GM12878 (cell line): ENCODE measurements around the gene KLHDC8A. TPM values are rescaled to one million over a fixed set of nuclear protein-coding genes. Genes with fewer than 3 reads are reported as not detected.

ENCODE experiments used
- ATAC-seq: fragments of 200-7000 bp; cut with Tn5 transposase; 3 replicates; pipeline ENCODE4 v1.9.1; 2020; ENCODE audit warnings: mild to moderate bottlenecking, moderate library complexity
- BruUV-seq: library from RNA; stranded (reverse); fragments of 400-500 nt; replicated peaks from 2 replicates; lab custom pipeline; 2021; lab: Mats Ljungman, UMichigan
- CTCF ChIA-PET: fragments of 300-600 bp; sonication (Branson Sonifier 250); formaldehyde crosslinking; extraction: SDS; loops from one replicate; lab custom pipeline; 2021; ENCODE audit warnings: inconsistent platforms; lab: Yijun Ruan, JAX
- POLR2A ChIA-PET: fragments of 350-600 bp; formaldehyde crosslinking; extraction: SDS; loops from one replicate; lab custom pipeline; 2021; ENCODE audit warnings: inconsistent platforms; lab: Charles Lee
- RAD21 ChIA-PET: fragments of 300-600 bp; sonication (Branson Sonifier 250); formaldehyde crosslinking; loops from one replicate; lab custom pipeline; 2023; ENCODE audit warnings: antibody characterized with exemption; ENCODE audit not compliant: unreplicated experiment; lab: Charles Lee
- SMC1A ChIA-PET: fragments of 300-600 bp; sonication (Branson Sonifier 250); formaldehyde crosslinking; loops from one replicate; lab custom pipeline; 2023; ENCODE audit not compliant: unreplicated experiment, uncharacterized antibody; lab: Charles Lee
- DNase-seq: peaks from one replicate; pipeline ENCODE4 v3.0.0-alpha.2; 2011; ENCODE audit warnings: low read depth, low spot score
- FAIRE-seq: peaks from 3 replicates; lab custom pipeline; 2011; peaks lifted over from hg19 to GRCh38; lab: Jason Lieb, UNC
- H2AFZ ChIP-seq: 2 replicates; pipeline ENCODE4 v1.6.0; 2011; ENCODE audit warnings: low read depth, low read length, control low read depth; ENCODE audit not compliant: control insufficient read depth
- H3K27ac ChIP-seq: 2 replicates; pipeline ENCODE4 v1.5.1; 2011; ENCODE audit warnings: control low read depth; ENCODE audit not compliant: control insufficient read depth, insufficient read depth
- H3K27me3 ChIP-seq, 2 experiments: replicated peaks in 1 of 2; 2 replicates each; pipeline versions ENCODE4 v1.6.0 to v1.6.1; 2011; ENCODE audit warnings: low read length in 1 of 2; ENCODE audit not compliant: control insufficient read depth in 2 of 2, insufficient read depth in 2 of 2
- H3K36me3 ChIP-seq, 2 experiments: 2 replicates each; pipeline ENCODE4 v1.5.1; 2011; ENCODE audit warnings: low read length in 1 of 2; ENCODE audit not compliant: control insufficient read depth in 2 of 2, insufficient read depth in 2 of 2
- H3K4me1 ChIP-seq: 2 replicates; pipeline ENCODE4 v1.6.1; 2011; ENCODE audit warnings: mild to moderate bottlenecking, low read length, moderate library complexity, mixed read lengths; ENCODE audit not compliant: control insufficient read depth, insufficient read depth
- H3K4me2 ChIP-seq: 2 replicates; pipeline ENCODE4 v1.6.0; 2011; ENCODE audit warnings: control low read depth; ENCODE audit not compliant: control insufficient read depth, insufficient read depth
- H3K4me3 ChIP-seq: fragments of 200-600 bp; sonication (generic); 2 replicates; pipeline ENCODE4 v1.5.1; 2016
- H3K79me2 ChIP-seq: 2 replicates; pipeline ENCODE4 v1.6.0; 2011; ENCODE audit warnings: low read length; ENCODE audit not compliant: control insufficient read depth, insufficient read depth
- H3K9ac ChIP-seq: 2 replicates; pipeline ENCODE4 v1.8.0; 2011; ENCODE audit warnings: low read length, control low read depth, mixed read lengths; ENCODE audit not compliant: control insufficient read depth, insufficient read depth
- H3K9me3 ChIP-seq: replicated peaks from 3 replicates; pipeline ENCODE4 v1.5.1; 2011; ENCODE audit warnings: mild to moderate bottlenecking, low read length; ENCODE audit not compliant: control insufficient read depth, insufficient read depth
- H4K20me1 ChIP-seq: 2 replicates; pipeline ENCODE4 v1.6.0; 2011; ENCODE audit not compliant: control insufficient read depth, insufficient read depth
- EED ChIP-seq: sonication (generic); IDR thresholded peaks from 2 replicates; pipeline ENCODE4 v1.6.1; 2016; ENCODE audit warnings: antibody characterized with exemption, low read depth
- ETV6 ChIP-seq, 2 experiments: fragments of 450-650 bp in 1 of 2; IDR thresholded peaks in 1 of 2; conservative IDR thresholded peaks in 1 of 2; 2 replicates each; pipeline ENCODE4 v1.6.1; 2014; ENCODE audit warnings: antibody characterized with exemption in 1 of 2, borderline replicate concordance in 1 of 2, low read depth in 1 of 2, mild to moderate bottlenecking in 1 of 2, moderate library complexity in 1 of 2
- HDAC2 ChIP-seq: fragments of 200-600 bp; sonication (generic); IDR thresholded peaks from 2 replicates; pipeline ENCODE4 v1.6.1; 2017
- KLF5 ChIP-seq: fragments of 450-650 bp; IDR thresholded peaks from 2 replicates; pipeline ENCODE4 v1.6.1; 2014; ENCODE audit warnings: mild to moderate bottlenecking; ENCODE audit not compliant: partially characterized antibody
- MLLT1 ChIP-seq: fragments of 450-650 bp; IDR thresholded peaks from 2 replicates; pipeline ENCODE4 v1.6.1; 2016; ENCODE audit warnings: mild to moderate bottlenecking
- MXI1 ChIP-seq: fragments of 150-350 bp; IDR thresholded peaks from 2 replicates; pipeline ENCODE4 v1.6.1; 2011; ENCODE audit warnings: low read depth, mild to moderate bottlenecking, inconsistent platforms, low read length, improper control_type of control experiment
- PAX5 ChIP-seq: IDR thresholded peaks from 2 replicates; pipeline ENCODE4 v1.6.1; 2011; ENCODE audit warnings: low read depth, low read length, borderline replicate concordance
- RFX5 ChIP-seq: IDR thresholded peaks from 2 replicates; pipeline ENCODE4 v1.6.1; 2011; ENCODE audit warnings: low read depth, low read length, improper control_type of control experiment
- SIN3A ChIP-seq: IDR thresholded peaks from 2 replicates; pipeline ENCODE4 v1.6.1; 2012; ENCODE audit warnings: low read depth, low read length, improper control_type of control experiment
- TCF7 ChIP-seq: IDR thresholded peaks from 2 replicates; pipeline ENCODE4 v1.6.1; 2014; ENCODE audit warnings: antibody characterized with exemption, borderline replicate concordance
- YBX1 ChIP-seq: fragments of 450-650 bp; IDR thresholded peaks from 2 replicates; pipeline ENCODE4 v1.6.1; 2016; ENCODE audit warnings: antibody characterized with exemption
- WGBS: methylation state at CpG from one replicate; pipeline ENCODE4 v1.1.6; 2016; ENCODE audit warnings: low lambda C conversion rate; ENCODE audit not compliant: insufficient replicate concordance, insufficient coverage; ENCODE audit errors: missing lambda C conversion rate; 5-methylcytosine and 5-hydroxymethylcytosine counted together
- in situ Hi-C: fragments of 300-500 bp; cut with MboI; formaldehyde crosslinking; loops from 9 replicates; pipeline ENCODE4 v1.14.3; 2018; ENCODE audit warnings: mixed read lengths
- intact Hi-C: fragments of 100-400 bp; cut with micrococcal nuclease; formaldehyde crosslinking; loops from one replicate; pipeline ENCODE4 v1.14.2; 2022; ENCODE audit not compliant: unreplicated experiment
- polyA plus RNA-seq, 11 experiments: library from polyadenylated mRNA; depleted of rRNA in 4 of 11; unstranded in 6 of 11; stranded (reverse) in 5 of 11; fragments of >200 nt; fragmentation: Nextera tagmentation in 4 of 11; fragmentation: Illumina TruSeq in 1 of 11; extraction: Ambion mirVana in 4 of 11; extraction: Trizol in 1 of 11; gene quantifications; 1 replicate in 1 of 11; 2 replicates in 10 of 11; pipeline versions ENCODE4 v1.2.1 to v1.2.3, GENCODE V29; 2011 to 2016; ENCODE audit warnings: inconsistent platforms in 2 of 11, missing spikeins in 2 of 11, low read depth in 1 of 11
- total RNA-seq, 4 experiments: library from RNA; depleted of rRNA in 3 of 4; stranded (reverse); fragments of >200 nt in 3 of 4; fragmentation: Illumina TruSeq in 1 of 4; extraction: Trizol in 1 of 4; gene quantifications; 2 replicates each; pipeline versions ENCODE4 v1.2.1 to v1.2.3, GENCODE V29; 2013 to 2021
- TF ChIP-seq, protein P1 (sequence below): fragments of 450-650 bp; IDR thresholded peaks from 2 replicates; pipeline ENCODE4 v1.6.1; 2017; ENCODE audit warnings: mild to moderate bottlenecking, moderate library complexity
- TF ChIP-seq, protein P2 (sequence below): fragments of 450-650 bp; IDR thresholded peaks from 2 replicates; pipeline ENCODE4 v1.6.1; 2017; ENCODE audit warnings: mild to moderate bottlenecking

KLHDC8A gene
- total and polyA plus RNA-seq, 10 of the 15 experiments (the other 5 are each of a cell fraction or from before 2014, with no cell fraction given): not detected

GRCh38 chr1:205382561-205382960 lies 25.8 kb upstream of the KLHDC8A start:
- in situ Hi-C loops: no loop called here
- no peak for ATAC-seq
- Histone ChIP-seq H3K9ac (no peak overlapping the region), H3K4me2 (no peak overlapping the region), H3K27ac (no peak overlapping the region), H3K9me3 (no peaks in the 10 kb centered on the region), H2AFZ (no peak overlapping the region), H3K27me3 (peaks cover 4 to 7% of the 10 kb centered on the region in 2 experiments), H3K36me3 (no peaks in the 10 kb centered on the region), H3K4me1 (no peaks in the 10 kb centered on the region), H4K20me1 (no peaks in the 10 kb centered on the region), H3K4me3 (no peak overlapping the region), H3K79me2 (no peaks in the 10 kb centered on the region)
- DNase-seq: no peak
- FAIRE-seq: no peak
- SMC1A ChIA-PET: interaction anchor here (1.3 to 2.2 kb wide), 3 partner anchors 28 to 103 kb away, joined by 3 to 6 read pairs (median 5); no protein-coding TSS in a partner anchor
- CTCF ChIA-PET: interaction anchor here (0.8 to 2.1 kb wide), 7 partner anchors 9 to 142 kb away, joined by 3 to 6 read pairs (median 3); no protein-coding TSS in a partner anchor
- TF ChIP-seq YBX1 (no peak), MLLT1 (no peak), ETV6 (conservative IDR thresholded peaks at IDR 0.05 in 1 of 2, IDR thresholded peaks at IDR 0.05 in 1 of 2; ENCODE audit: borderline replicate concordance in 1 of 2, low read depth in 1 of 2) (no peak), PAX5 (no peak), SIN3A (no peak), KLF5 (no peak), EED (no peak), MXI1 (no peak), TCF7 (no peak), HDAC2 (no peak), RFX5 (no peak)
- TF ChIP-seq, protein P1, sequence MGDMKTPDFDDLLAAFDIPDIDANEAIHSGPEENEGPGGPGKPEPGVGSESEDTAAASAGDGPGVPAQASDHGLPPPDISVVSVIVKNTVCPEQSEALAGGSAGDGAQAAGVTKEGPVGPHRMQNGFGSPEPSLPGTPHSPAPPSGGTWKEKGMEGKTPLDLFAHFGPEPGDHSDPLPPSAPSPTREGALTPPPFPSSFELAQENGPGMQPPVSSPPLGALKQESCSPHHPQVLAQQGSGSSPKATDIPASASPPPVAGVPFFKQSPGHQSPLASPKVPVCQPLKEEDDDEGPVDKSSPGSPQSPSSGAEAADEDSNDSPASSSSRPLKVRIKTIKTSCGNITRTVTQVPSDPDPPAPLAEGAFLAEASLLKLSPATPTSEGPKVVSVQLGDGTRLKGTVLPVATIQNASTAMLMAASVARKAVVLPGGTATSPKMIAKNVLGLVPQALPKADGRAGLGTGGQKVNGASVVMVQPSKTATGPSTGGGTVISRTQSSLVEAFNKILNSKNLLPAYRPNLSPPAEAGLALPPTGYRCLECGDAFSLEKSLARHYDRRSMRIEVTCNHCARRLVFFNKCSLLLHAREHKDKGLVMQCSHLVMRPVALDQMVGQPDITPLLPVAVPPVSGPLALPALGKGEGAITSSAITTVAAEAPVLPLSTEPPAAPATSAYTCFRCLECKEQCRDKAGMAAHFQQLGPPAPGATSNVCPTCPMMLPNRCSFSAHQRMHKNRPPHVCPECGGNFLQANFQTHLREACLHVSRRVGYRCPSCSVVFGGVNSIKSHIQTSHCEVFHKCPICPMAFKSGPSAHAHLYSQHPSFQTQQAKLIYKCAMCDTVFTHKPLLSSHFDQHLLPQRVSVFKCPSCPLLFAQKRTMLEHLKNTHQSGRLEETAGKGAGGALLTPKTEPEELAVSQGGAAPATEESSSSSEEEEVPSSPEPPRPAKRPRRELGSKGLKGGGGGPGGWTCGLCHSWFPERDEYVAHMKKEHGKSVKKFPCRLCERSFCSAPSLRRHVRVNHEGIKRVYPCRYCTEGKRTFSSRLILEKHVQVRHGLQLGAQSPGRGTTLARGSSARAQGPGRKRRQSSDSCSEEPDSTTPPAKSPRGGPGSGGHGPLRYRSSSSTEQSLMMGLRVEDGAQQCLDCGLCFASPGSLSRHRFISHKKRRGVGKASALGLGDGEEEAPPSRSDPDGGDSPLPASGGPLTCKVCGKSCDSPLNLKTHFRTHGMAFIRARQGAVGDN: no peak
- TF ChIP-seq, protein P2, sequence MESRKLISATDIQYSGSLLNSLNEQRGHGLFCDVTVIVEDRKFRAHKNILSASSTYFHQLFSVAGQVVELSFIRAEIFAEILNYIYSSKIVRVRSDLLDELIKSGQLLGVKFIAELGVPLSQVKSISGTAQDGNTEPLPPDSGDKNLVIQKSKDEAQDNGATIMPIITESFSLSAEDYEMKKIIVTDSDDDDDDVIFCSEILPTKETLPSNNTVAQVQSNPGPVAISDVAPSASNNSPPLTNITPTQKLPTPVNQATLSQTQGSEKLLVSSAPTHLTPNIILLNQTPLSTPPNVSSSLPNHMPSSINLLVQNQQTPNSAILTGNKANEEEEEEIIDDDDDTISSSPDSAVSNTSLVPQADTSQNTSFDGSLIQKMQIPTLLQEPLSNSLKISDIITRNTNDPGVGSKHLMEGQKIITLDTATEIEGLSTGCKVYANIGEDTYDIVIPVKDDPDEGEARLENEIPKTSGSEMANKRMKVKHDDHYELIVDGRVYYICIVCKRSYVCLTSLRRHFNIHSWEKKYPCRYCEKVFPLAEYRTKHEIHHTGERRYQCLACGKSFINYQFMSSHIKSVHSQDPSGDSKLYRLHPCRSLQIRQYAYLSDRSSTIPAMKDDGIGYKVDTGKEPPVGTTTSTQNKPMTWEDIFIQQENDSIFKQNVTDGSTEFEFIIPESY: no peak
- no TSS peak for BruUV-seq
- RAD21 ChIA-PET: interaction anchor here (1.7 kb wide), 1 partner anchor 14 kb away, joined by 4 read pairs; no protein-coding TSS in a partner anchor
- POLR2A ChIA-PET: no interaction called here
- WGBS: 27% methylated on average over 4 of the region's 4 CpGs
- intact Hi-C loops: no loop called here
